ENCODE measurements around the gene MUC21.

DNA sequence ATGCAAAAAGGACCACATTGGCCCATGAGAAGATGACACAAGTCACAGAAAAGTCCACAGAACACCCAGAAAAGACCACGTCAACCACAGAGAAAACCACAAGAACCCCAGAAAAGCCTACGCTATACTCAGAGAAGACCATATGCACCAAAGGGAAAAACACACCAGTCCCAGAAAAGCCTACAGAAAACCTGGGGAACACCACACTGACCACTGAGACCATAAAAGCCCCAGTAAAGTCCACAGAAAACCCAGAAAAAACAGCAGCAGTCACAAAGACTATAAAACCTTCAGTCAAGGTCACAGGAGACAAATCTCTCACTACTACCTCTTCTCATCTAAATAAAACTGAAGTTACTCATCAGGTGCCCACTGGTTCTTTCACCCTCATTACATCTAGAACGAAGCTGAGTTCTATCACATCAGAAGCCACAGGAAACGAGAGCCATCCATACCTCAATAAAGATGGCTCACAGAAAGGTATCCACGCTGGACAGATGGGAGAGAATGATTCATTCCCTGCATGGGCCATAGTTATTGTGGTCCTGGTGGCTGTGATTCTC is 31.5 kb upstream of the MUC21 start:
- TF ChIP-seq, protein P1, sequence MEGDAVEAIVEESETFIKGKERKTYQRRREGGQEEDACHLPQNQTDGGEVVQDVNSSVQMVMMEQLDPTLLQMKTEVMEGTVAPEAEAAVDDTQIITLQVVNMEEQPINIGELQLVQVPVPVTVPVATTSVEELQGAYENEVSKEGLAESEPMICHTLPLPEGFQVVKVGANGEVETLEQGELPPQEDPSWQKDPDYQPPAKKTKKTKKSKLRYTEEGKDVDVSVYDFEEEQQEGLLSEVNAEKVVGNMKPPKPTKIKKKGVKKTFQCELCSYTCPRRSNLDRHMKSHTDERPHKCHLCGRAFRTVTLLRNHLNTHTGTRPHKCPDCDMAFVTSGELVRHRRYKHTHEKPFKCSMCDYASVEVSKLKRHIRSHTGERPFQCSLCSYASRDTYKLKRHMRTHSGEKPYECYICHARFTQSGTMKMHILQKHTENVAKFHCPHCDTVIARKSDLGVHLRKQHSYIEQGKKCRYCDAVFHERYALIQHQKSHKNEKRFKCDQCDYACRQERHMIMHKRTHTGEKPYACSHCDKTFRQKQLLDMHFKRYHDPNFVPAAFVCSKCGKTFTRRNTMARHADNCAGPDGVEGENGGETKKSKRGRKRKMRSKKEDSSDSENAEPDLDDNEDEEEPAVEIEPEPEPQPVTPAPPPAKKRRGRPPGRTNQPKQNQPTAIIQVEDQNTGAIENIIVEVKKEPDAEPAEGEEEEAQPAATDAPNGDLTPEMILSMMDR (conservative IDR thresholded peaks at IDR 0.05; ENCODE audit: low read depth, low read length), result no peak
- TF ChIP-seq EZH2 (IDR thresholded peaks at IDR 0.05; ENCODE audit: borderline replicate concordance, low read depth, low read length, poor library complexity, severe bottlenecking), result no peak

Measured in A673 (cell line).